ENCODE measurements around the gene KMT2E.

DNA sequence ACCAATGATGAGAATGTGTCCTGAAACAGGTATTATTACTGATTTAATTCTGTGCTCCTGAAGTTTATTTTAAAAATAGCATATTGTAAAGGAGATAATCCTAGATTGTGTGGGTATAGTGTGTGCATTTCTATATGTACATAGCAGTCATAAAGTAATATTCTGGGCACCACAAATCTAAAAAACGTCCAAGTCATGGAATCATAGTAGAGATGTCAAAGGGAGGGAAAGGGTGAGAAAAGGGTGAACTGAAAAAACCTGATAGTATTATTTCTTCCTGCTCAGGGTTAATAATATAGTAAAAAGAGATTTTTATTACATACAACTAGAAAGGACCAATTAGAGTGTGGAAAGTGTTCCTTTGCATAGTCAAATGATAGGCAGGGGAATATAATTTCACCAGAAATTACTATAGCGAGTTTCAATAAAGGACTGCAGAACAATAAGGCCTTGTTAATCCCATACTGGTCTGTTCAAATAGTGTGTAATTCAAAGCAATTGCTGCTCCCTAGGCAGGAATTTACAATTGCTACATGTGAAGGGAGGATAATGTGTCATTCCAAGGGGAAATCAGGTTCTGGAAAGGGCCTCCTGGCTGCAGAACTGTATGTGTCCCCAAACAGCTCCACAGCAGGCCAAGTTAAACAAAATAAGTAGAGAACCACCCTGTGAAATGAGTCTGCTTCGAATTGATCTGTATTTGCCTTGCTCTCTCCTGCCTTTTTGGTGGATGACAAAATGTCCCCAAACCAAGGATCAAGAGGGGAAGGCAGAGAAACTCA is 42.5 kb upstream of the KMT2E start:
- no peak for TF ChIP-seq POLR2AphosphoS5 (IDR thresholded peaks at IDR 0.05; ENCODE audit: borderline replicate concordance, low read depth, low read length)
- no peak for TF ChIP-seq EZH2 (IDR thresholded peaks at IDR 0.05)
- no peak for TF ChIP-seq FOXP2 (optimal IDR thresholded peaks at IDR 0.05; ENCODE audit: control extremely low read depth, extremely low read length, insufficient read depth)

Data from SK-N-MC (cell line).